Posterior vena cava (tissue), 2 donors: ENCODE measurements around the gene CST7. TPM values are rescaled to one million over a fixed set of nuclear protein-coding genes. Genes with fewer than 3 reads are reported as not detected.
A peak's percentile ranks its signal among the peaks of the same experiment; 100 is the strongest.
"Not testable (repeated sequence)": the region's sequence is repeated elsewhere in the genome, so short reads cannot be mapped to it uniquely, and the experiment has no call there.

ENCODE experiments used
- DNase-seq: peaks from one replicate; pipeline ENCODE4 v3.0.0-alpha.2; 2020; ENCODE audit warnings: low spot score
- intact Hi-C, 2 donors: fragments of 100-400 bp; cut with DNase I; formaldehyde crosslinking; loops; one replicate each; pipeline versions ENCODE4 v1.14.1 to v1.14.2; 2022 to 2023
- total RNA-seq, 2 donors: library from RNA; stranded (reverse); fragmentation: NEBNext Ultra II Directional; extraction: Animal tissue kit (Norgen Biotek cat#: 25700); gene quantifications; one replicate each; pipeline ENCODE4 v1.2.1, GENCODE V29; 2021
- donor health status: DM: yes; HTN: yes; CAD: no.
- donor health status: DM: yes; HTN: yes; CAD: no.

CST7 gene
- total RNA-seq, 2 donors from 2014 or later = 2.5 to 3.4 TPM

DNA sequence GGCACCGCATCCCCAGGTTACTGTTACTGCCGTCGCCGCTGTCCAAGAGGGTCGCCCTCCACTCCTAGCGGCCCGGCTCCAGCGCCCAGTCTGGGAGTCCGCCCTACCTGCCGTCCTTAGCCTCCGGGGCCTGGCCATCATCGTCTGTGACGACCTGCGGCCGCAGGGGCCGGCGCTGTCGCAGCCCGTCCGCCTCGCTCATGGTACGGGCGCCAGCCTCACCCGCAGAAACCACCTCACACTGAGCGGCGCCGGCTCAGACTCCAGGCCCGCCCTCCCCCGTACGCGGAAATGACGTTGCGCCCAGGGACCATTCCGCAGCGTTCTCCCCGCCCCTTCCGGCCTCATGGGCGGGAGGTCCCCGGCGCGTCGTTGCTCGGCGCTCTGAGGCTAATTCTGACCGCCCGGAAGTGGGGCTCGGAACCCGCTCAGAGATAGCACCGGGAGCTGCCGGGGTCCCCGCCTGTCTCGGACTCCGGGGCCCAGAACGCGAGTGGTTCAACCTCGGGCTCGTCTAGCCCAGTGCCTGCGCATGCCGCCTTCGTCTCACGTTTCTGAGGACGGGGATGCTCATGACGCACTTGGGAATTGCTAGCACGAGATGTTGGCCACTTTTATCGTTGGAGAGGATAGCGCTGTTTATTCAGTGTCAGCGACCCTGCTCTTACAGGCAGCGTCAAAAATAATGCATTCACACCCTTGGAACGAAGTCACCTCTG, 43.6 kb downstream of the CST7 start, which contains the start of gene APMAP:
Gene APMAP (minus strand): TSS at position 265 of the 719 bp plus-strand sequence. CDS start 63 bp downstream, at position 202.
- peak; percentile 99 for DNase-seq
- intact Hi-C loops = loop anchor here (5.0 to 10.0 kb wide), 2 partner anchors 400 to 402 kb away; partner anchors contain the start of gene ABHD12 (in 2 of the 2)

DNA sequence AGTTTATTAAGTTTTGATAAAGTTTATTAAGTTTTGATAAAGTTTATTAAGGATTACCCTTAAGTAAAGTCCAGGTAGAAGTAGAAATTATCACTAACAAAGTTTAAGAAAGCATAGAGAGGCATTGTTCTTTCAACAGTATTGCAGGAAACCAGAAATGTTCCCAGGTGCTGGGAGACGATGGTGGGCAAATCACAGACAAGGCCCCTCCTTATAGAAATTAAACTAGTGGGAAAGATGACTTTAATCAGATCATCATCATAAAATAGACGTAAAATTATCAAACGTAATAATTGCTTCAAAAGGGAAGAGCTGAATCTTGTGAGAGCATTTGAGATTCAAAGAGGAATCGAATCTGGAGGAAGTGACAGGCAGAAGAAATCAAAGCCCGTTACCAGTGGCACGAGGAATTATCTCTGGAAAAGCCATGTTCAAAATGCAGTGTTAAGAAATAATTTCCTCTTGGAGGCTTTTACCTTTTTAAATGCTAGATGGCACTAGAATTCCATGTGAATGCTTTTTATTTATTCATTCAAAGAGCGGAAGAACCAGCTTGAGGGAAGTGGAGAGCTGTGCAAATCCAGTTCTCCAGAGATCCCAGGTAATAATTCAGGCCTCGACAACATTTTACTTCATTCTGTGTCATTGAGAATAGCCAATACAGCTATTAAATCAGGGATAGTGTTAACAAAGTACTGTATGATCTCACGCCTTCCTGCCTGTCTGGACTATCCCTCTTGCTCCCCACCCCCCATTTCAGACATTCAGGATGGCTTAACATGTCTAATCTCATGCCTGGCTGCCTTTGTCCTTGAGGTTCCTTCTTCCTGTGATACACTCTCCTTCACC, 44.5 kb downstream of the CST7 start:
- DNase-seq = no peak
- intact Hi-C loops = loop anchor here (2.0 to 10.0 kb wide), 3 partner anchors 71 to 401 kb away; partner anchors contain the start of gene ABHD12 (in 2 of the 2)

DNA sequence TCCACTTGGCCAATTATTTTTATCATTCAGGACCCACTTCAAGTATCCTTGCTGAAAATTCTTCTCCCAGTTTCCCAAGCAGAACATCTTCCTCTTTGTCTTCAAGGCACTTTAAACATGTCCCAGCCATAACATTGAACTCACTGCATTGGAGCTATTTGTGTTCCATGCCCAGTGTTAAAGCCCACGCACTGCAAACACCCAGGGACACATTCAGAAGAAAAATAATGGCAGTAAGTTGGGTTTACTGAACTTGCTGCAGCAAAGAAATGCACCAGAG, 45.1 kb downstream of the CST7 start:
- DNase-seq = no peak
- intact Hi-C loops = loop anchor here (2.0 to 10.0 kb wide), 3 partner anchors 71 to 401 kb away; partner anchors contain the start of gene ABHD12 (in 2 of the 2)

DNA sequence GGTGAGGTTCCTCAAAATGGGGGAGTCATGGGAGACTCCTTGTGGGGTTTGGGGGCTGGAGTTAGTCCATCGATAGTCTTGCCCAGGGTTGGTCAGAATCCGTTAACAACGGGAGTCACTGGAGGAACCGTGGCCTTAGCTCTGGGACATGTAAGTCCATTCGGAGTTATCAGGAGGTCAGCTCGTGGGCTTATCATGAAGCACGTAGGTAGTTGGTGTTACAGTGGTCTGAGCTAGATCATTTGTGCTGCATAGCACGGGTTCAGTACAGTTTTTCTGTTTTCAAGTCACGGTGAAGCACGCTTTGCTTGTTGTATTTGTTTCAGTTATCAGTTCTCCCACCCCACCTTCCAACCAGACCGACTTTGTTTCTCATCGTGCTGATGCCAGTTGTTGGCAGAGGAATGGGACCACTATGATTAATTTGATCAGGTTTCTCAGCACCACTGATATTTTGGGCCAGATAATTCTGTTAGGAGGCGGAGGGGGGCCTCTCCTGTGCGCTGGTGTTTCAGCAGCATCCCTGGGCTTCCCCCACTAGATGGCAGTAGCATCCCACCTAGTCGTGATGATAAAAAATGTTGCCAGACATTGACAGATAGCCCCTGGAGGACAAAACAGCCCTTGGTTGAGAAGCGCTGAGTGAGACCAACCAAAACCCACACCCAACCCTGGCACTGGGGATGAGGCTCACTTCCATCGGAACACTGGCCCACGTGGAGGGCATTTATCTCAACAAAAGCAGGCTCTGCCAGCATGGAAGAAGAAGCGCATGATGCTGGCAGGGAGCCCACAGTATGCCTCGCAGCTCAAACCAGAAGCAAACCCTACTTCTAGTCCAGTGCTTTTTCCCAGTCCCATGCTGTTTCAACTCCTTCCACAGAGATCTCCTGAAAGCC, 45.6 kb downstream of the CST7 start:
- intact Hi-C loops = loop anchor here (2.0 to 10.0 kb wide), 4 partner anchors 70 to 400 kb away; partner anchors contain the start of gene ABHD12 (in 2 of the 2)
- DNase-seq = peak; percentile 90

DNA sequence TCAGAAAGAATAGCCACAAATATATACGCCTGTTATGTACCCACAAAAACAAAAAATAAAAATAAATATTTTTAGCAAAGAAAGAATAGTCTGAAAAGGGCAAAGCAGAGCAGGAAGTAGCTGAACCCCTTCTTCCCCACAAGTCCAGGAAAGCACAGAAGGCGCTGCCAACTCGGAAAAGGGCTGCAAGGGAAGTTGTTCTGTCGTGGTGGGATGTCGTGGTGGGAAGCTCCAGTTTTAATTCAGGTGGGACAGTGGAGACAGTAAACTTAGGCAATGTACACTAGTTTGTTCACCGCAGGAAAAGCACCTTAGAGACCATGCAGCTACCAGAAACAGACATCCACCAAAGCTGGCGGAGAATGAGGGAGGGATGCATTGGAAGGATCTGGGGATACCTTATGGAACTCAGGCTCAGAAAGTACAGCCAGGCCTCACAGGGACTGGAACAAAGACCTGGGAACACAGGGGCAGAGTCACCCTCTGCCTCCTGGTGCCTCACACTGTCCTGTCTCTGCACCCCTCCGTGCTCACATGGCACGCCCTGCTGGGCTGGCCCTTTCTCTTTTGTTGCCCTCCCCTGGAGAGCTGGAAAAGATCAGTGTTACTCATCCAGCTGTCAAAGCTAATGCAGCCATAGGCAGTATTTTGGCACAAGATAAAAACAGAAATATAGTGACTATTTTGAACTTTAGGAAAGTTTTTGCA, 46.8 kb downstream of the CST7 start:
- peak; percentile 50 for DNase-seq
- intact Hi-C loops = loop anchor here (2.0 to 10.0 kb wide), 3 partner anchors 69 to 399 kb away; partner anchors contain the start of gene ABHD12 (in 1 of the 2)

DNA sequence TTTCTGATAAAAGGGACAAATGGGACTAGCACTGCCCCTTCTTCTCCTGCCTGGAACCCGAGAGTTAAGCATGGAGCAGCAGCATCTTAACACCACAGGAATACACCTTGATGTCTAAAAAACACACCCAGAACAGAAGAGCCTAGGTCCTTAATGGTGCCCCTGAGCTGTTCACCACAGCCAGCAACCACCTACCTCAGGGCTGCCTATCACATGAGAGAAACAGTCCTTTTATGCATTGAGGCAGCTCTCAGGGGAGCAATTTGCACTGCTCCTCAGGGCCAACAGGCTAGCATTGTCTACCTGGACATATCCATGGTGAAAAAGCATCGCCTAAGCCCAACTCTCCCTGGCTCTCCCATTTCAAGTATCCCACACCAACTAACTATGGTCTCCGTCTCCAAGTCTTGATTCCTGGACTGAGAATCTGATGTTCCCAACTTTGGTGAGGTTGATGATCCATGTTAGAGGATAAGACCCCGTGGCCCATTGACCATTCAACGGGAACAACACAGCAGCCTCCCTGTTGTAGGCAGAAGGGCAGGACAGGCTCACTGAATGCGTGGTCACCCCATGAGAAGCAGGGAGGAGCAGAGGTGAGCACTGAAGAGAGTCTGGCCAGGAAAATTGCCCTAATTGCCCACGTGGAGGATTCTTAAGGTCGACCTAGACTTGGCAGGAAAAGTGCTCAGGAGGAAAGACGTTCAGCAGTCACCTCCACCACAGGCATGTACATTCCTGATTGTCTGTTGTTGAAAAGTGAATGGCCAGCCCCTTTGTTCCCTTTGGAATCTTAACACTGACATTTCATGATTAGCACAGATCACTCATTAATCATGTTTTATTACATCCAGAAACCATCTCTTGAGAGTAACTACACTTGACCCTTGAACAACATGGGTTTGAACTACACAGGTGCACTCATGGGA, 47.6 kb downstream of the CST7 start:
- intact Hi-C loops = loop anchor here (5.0 to 10.0 kb wide), 2 partner anchors 181 to 398 kb away; partner anchors contain the start of gene ABHD12 (in 1 of the 2)
- DNase-seq = peak; percentile 41

DNA sequence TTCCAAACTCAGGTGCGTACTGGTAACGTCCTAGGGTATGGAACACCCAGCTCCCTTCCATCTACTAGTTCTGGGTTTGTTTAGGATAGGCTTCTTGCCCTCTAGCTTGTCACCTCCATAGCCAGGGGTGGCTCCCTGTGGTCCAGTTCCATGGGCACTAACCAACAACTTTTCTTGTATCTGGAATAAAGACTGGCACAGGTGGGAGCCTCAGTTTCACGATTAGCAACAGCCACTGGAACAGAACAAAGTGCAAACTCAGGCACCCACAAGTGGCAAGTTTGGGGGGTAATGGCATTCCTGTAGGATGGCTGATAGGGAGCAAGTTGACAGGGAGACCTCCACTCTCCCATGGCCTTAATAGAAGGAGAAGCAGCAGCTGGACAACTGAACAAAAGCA, 49.1 kb downstream of the CST7 start:
- intact Hi-C loops = loop anchor here (5.0 to 10.0 kb wide), 2 partner anchors 179 to 397 kb away; partner anchors contain the start of gene ABHD12 (in 1 of the 2)
- peak; percentile 30 for DNase-seq

DNA sequence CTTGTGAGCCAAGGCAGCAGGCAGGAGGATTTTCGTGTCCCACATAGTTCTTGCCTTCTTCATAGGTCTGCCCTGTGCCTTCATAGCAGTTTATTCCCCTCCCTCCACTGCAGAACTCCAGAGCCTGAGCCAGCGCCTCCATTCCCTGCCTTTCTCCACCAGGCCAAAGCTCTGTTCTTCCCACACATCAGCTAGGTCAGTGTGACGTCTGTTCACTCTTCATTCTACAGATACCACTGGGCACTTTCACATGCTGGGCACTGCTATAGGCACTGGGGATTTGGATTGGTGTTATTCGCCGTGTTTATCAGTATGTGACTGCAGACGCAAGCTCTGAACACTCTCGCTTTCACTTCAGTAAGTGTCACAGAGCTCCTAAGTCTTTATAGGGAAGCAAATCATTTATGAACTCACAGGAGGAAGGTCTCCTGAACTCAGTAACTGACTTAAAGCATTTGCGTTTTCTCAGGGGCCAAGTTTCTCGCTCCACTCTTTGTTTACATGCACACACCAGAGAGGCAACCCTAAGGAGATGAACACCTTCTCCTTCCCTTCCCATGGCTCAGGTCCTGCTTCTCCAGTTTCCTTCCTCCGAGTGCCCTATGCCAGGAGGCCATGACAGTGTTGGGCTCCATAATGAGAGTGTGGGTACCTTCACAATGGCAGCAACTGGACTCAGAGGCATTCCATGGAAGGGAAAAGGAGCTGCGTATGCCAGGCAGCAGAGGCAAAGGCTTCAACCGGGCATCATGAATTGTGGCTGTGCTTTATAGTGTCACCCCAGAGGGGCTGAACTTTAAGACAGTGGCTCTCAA, 49.8 kb downstream of the CST7 start:
- intact Hi-C loops = loop anchor here (5.0 to 10.0 kb wide), 2 partner anchors 178 to 396 kb away; partner anchors contain the start of gene ABHD12 (in 1 of the 2)
- peak; percentile 25 for DNase-seq

DNA sequence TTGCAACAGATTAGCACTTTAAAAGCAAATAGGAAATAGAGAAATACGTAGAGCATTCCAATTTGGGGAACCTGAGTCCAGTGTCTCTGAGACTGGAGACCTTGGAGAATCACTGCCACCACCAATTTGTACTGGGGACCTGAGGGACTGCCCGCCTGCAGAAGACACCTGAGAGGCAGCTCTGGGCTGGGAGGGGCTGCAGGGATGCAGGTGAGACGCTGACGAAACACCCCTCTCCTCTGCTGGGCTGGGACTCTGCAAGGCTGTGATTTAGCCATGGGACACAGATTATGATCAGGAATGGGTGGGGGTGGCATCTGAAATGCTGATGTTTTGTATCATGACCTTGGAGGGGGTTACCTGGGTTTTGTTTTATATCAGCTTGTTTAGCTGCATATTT, 50.5 kb downstream of the CST7 start:
- intact Hi-C loops = loop anchor here (5.0 to 10.0 kb wide), 2 partner anchors 178 to 395 kb away; partner anchors contain the start of gene ABHD12 (in 1 of the 2)
- peak; percentile 42 for DNase-seq

DNA sequence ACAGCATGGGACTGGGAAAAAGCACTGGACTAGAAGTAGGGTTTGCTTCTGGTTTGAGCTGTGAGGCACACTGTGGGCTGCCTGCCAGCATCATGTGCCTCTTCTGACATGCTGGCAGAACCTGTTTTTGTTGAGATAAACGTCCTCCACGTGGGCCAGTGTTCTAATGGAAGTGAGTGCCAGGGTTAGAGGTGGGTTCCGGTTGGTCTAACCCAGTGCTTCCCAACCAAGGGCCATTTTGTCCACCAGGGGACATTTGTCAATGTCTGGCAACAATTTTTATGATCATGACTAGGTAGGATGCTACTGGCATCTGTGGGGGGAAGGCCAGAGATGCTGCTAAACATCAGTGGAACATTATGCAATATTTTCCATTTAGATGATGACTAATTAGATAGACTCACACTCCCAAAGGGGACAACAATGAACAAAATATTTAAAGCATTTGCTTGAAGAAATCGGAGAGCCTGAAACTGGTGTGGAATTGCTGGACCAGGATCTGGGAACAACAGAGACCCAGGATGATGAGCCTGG, 51.3 kb downstream of the CST7 start:
- intact Hi-C loops = no loop called here
- peak; percentile 77 for DNase-seq

DNA sequence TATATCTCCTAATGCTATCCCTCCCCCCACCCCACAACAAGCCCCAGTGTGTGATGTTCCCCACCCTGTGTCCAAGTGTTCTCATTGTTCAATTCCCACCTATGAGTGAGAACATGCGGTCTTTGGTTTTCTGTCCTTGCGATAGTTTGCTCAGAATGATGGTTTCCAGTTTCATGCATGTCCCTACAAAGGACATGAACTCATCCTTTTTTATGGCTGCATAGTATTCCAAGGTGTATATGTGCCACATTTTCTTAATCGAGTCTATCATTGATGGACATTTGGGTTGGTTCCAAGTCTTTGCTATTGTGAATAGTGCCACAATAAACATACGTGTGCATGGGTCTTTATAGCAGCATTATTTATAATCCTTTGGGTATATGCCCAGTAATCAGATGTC, 52.3 kb downstream of the CST7 start:
- intact Hi-C loops, DNase-seq: not testable (repeated sequence)

DNA sequence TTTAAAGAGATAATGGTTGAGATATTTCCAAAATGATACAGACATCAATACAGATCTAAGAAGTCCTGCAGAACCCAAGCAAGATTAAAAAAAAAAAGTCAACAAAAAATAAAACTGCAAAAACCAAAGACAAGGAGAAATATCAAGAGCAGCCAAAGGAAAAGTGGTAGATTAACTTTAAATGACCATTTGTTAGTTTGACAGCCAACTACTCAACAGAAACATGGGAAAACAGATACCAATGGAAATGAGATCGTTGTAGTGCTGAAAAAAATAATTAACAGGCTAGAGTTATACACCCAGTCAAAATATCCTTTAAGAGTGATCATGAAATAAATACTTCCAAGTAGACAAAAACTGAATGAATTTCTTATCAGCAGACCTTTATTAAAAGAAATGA, 53.9 kb downstream of the CST7 start:
- intact Hi-C loops = no loop called here
- no peak for DNase-seq

DNA sequence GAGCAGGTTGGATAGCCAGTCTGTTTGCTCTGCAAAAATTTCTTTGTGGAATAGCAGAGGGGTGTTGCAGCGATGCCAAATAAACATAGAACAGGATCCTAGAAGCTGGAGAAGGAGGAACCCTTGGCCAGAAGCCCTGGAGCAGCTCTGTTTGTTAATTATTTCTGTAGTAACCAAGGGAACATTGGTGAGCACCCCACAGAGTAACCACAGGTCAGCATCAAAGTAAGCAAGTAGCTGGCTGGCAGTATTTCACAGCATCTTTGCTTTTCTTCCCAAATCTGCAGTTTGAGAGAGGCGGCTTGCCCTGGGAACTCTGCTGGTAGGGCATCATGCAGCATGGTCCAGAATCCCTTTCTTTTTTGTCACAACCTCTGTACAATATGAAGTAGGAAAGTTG, 56.2 kb downstream of the CST7 start:
- DNase-seq = no peak
- intact Hi-C loops = no loop called here

DNA sequence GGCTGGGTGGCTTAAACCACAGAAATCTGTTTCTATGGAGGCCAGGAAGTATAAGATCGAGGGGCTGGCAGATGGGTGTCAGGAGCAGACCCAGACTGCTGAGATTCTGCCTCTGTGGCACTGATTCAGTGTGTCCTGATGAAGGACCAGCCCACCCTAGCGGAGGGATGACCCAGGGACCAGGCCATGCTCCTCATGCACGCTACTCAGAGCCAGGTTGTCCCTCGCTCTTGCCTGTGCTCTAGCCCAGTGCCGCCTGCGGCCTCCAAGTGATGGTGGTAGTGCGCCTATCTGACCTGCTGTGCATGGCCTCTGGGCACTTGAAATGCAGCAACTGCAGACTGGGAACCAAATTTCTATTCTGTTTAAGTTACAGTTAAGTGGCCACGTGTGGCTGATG, 56.6 kb downstream of the CST7 start:
- intact Hi-C loops = no loop called here
- DNase-seq = peak; percentile 63

DNA sequence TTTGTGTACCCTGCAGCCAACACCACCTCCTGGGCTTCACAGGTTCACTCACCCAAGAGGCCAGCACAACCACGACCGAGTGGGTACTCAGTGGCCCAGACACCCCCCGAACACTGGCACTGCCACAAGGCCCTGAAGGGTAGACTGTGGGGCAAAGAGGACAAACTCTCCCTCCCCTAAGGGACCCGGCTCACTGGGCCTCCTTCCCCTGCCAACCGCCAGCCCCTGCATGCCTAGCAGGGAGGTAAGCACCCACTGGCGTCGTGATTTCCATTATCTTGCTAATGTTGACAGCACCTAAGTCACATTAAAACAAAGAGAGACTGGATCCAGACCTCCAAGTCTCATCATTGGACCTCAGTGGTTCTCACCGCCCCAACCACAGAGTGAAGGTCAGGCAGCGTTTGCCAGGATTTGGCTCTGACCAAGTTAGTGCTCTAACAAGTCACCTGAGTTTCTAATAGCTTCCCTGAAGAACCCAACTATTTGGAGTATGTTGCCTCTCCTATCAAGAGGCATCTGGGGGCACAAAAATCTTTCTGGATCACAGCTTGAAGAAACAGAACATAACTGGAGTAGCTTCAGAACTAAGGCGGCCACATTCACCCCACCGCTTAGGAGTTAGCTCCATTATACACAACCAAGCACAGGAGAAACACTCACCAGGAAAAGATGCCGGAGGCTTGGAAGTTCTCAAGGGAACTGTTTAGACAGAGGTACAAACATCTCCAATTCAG, 57.5 kb downstream of the CST7 start:
- DNase-seq = peak; percentile 62
- intact Hi-C loops = no loop called here
